HG02852 (cell line): Measurements from ENCODE around the gene ASCC3.
A peak's percentile ranks its signal among the peaks of the same experiment; 100 is the strongest.
"Not testable (repeated sequence)": the region's sequence is repeated elsewhere in the genome, so short reads cannot be mapped to it uniquely, and the experiment has no call there.

ENCODE experiments used
- ATAC-seq: cut with Tn5 transposase; IDR thresholded peaks from one replicate; pipeline ENCODE4 v1.9.1; 2021; ENCODE audit warnings: mild to moderate bottlenecking, moderate library complexity; ENCODE audit not compliant: unreplicated experiment

The ASCC3 gene

GRCh38 chr6:100880853-100881706 is at the start of gene ASCC3:
ASCC3 (minus strand) TSS chr6:100881329; CDS start chr6:100867997, 13,332 bp downstream.
- peak; percentile 93 for ATAC-seq

- ATAC-seq: no peak
These were observed 44.6 kb upstream of the ASCC3 start for GRCh38 chr6:100925749-100926148.

GRCh38 chr6:100924534-100925227 is 43.6 kb upstream of the ASCC3 start:
- ATAC-seq: no peak

GRCh38 chr6:100923481-100924165 is 42.5 kb upstream of the ASCC3 start:
- ATAC-seq: no peak

GRCh38 chr6:100920028-100920605 is 39.0 kb upstream of the ASCC3 start:
- no peak for ATAC-seq

GRCh38 chr6:100918152-100918551 is 37.0 kb upstream of the ASCC3 start:
- no peak for ATAC-seq

GRCh38 chr6:100915876-100916275 is 34.7 kb upstream of the ASCC3 start:
- no peak for ATAC-seq

- no peak for ATAC-seq
These were observed 32.5 kb upstream of the ASCC3 start for GRCh38 chr6:100913400-100914276.

- ATAC-seq: no peak
These were observed 25.2 kb upstream of the ASCC3 start for GRCh38 chr6:100906325-100906724.

GRCh38 chr6:100905067-100905466 is 23.9 kb upstream of the ASCC3 start:
- ATAC-seq: no peak

- no peak for ATAC-seq
These were observed 23.2 kb upstream of the ASCC3 start for GRCh38 chr6:100904316-100904715.

GRCh38 chr6:100901582-100901981 is 20.5 kb upstream of the ASCC3 start:
- ATAC-seq: no peak

- ATAC-seq: no peak
These were observed 18.1 kb upstream of the ASCC3 start for GRCh38 chr6:100899202-100899601.

GRCh38 chr6:100897671-100898070 is 16.5 kb upstream of the ASCC3 start:
- ATAC-seq: no peak

GRCh38 chr6:100893743-100894142 is 12.6 kb upstream of the ASCC3 start:
- no peak for ATAC-seq

- no peak for ATAC-seq
These were observed 11.6 kb upstream of the ASCC3 start for GRCh38 chr6:100892693-100893092.

- ATAC-seq: no peak
These were observed 11.0 kb upstream of the ASCC3 start for GRCh38 chr6:100892116-100892515.

- no peak for ATAC-seq
These were observed 9.9 kb upstream of the ASCC3 start for GRCh38 chr6:100891079-100891478.

- not testable (repeated sequence) for ATAC-seq
These were observed 9.5 kb upstream of the ASCC3 start for GRCh38 chr6:100890646-100891045.

GRCh38 chr6:100889351-100889750 is 8.2 kb upstream of the ASCC3 start:
- ATAC-seq: no peak
